HG03025 (cell line): Measurements from ENCODE around the gene CEP43.

Source experiments
- ATAC-seq: cut with Tn5 transposase; IDR thresholded peaks from one replicate; pipeline ENCODE4 v1.9.1; 2021; ENCODE audit warnings: mild to moderate bottlenecking, moderate library complexity; ENCODE audit not compliant: unreplicated experiment, low FRiP score

The CEP43 gene

GRCh38 chr6:166999145-166999883 is at the start of gene CEP43:
CEP43 (plus strand) TSS chr6:166999397; CDS start chr6:166999413, 16 bp downstream.
- peak; percentile 90 for ATAC-seq

GRCh38 chr6:166949528-166950442 is 49.4 kb upstream of the CEP43 start:
- peak; percentile 5 for ATAC-seq

- ATAC-seq = peak; percentile 36
Observed at GRCh38 chr6:166950443-166950821, 48.8 kb upstream of the CEP43 start.

GRCh38 chr6:166950892-166951669 is 48.1 kb upstream of the CEP43 start:
- peak; percentile 83 for ATAC-seq

DNA sequence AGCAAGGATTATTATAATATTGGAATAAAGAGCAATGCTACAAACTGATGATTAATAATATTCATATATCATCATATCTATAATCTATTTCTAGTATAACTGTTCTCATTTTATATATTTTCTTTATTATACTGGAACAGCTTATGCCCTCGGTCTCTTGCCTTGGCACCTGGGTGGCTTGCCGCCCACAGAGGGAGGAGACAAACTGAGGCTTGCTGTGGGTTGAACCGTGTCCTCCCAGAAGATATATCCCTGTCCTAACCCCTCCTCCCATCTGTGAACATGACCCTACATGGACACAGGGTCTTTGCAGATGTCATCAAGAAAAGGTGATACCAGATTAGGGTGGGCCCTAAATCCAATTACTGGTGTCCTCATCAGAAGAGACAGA is 47.5 kb upstream of the CEP43 start:
- ATAC-seq = no peak

DNA sequence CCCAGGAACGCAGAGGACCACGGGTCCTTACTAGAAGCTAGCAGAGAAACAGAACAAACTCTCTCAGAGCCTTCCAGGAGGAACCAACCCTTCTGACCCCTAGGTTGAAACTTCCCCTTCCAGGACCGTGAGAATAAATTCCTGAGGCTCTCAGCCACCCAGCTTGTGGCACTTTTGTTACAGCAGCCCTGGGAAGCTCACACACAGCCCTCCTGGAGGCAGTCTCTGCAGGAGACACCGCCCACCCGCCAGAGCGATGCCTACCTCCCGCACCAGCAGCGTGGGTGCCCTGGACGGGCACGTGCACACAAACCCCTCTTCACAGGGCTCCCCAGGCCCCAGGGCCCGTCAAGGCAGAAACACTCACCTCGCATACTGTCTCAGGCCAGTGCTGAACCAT is 47.1 kb upstream of the CEP43 start:
- ATAC-seq = no peak

- ATAC-seq = no peak
Observed at GRCh38 chr6:166952567-166953486, 46.4 kb upstream of the CEP43 start.

DNA sequence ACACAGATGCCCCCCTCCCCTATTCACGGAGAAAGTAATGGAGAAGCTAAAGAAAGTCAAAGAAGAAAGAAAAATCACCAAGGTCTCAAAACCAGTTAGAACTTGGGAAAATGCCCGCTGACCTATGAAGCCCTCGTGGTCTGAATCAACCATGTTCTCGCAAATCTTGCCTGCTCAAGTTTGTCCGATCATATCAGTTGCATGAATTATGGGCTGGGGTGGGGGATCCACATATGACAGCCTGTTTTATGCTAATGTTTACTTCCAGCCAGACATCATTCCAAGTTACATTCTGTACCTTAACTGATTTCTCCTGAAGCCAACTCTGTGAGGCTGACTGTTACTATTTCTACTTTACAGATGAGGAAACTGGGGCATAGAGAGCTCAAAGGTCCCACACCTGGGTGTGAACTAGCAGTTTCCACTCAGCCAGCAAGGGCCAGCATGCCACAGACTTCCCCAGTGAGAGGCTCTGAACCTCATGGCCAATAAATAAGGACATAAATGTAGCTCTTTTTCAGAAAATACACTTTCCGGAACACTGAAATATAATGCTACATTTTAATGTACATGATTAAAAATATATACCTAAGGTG is 45.0 kb upstream of the CEP43 start:
- no peak for ATAC-seq

DNA sequence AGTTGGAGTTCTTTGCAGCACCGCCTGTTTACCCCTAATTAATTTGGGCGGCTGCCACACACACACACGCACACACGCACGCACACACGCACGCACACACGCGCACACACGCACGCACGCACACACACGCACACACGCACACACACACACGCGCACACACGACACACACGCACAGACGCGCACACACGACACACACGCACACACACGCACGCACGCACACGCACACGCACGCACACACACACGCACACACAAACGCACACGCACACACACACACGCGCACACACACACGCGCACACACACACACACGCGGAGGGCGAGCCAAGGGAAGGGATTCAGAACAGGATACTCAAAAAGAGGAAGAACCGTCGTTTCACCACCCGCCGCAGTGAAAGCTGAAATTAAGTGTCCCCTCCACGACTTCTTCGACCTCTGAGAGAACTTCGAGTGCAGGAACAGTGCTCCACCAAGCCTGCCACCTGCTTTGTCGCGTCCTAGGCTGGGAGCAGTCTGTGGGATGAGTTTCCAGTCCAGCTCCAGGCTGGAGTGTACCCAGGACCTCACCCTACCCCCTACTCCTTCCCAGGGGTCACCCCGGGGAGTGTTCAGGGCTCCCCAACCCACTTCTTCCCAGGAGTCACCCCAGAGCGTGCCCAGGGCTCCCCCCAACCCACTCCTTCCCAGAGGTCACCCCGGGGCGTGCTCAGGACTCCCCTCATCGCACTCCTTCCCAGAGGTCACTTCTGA is 43.9 kb upstream of the CEP43 start:
- no peak for ATAC-seq

GRCh38 chr6:166955865-166956443 is 43.2 kb upstream of the CEP43 start:
- ATAC-seq = peak; percentile 2

GRCh38 chr6:166956444-166957086 is 42.6 kb upstream of the CEP43 start, which contains the start of gene RNASET2:
RNASET2 (minus strand) TSS chr6:166956550; CDS start chr6:166956182, 368 bp downstream.
- peak; percentile 57 for ATAC-seq

GRCh38 chr6:166957087-166957804 is 42.0 kb upstream of the CEP43 start:
- peak; percentile 40 for ATAC-seq

GRCh38 chr6:166957805-166958076 is 41.5 kb upstream of the CEP43 start:
- ATAC-seq = no peak

- no peak for ATAC-seq
Observed at GRCh38 chr6:166958926-166959861, 40.0 kb upstream of the CEP43 start.

GRCh38 chr6:166959911-166960608 is 39.1 kb upstream of the CEP43 start:
- no peak for ATAC-seq

- no peak for ATAC-seq
Observed at GRCh38 chr6:166960609-166960978, 38.6 kb upstream of the CEP43 start.
